Stimulated activated CD4-positive, alpha-beta T cell treated with anti-CD3 and anti-CD28 coated beads, Interleukin-15, amount 100 ng/mL, for 48 hours (primary cell): ENCODE data around the gene GCHFR.

Experiments used
- DNase-seq, 2 donors: peaks; one replicate each; pipeline ENCODE4 v3.0.0-alpha.2; 2020; ENCODE audit warnings: low read depth in 2 of 2

The GCHFR gene

GRCh38 chr15:40775740-40776536 lies 12.1 kb downstream of the GCHFR start:
- DNase-seq: no peak

GRCh38 chr15:40776537-40777141 lies 12.8 kb downstream of the GCHFR start:
- peak in 1 of 2 donors; percentile 26 for DNase-seq

- peak; percentile 64 to 70 for DNase-seq
These were observed 18.9 kb downstream of the GCHFR start for GRCh38 chr15:40782609-40783227.

GRCh38 chr15:40785164-40785563 lies 21.3 kb downstream of the GCHFR start:
- no peak for DNase-seq

- DNase-seq: no peak
These were observed 21.9 kb downstream of the GCHFR start for GRCh38 chr15:40785814-40786213.

GRCh38 chr15:40787344-40787841 lies 23.5 kb downstream of the GCHFR start:
- DNase-seq: peak; percentile 54 to 58

DNA sequence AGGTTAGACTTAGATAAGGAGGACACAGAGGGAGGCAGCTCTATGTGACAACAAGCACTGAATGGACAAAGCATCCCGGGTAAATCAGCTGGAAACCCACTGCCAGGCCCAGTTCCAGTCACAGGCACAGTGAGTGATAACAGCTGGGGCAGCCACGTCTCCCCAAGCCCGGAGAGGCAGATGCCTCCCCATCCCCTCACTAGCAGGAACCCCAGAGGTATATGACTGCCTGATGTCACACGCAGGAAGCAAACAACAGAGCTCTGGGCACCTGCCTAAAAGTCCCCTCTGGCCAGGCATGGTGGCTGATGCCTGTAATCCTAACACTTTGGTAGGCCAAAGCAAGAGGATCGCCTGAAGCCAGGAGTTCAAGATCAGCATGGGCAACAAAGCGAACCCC lies 24.1 kb downstream of the GCHFR start:
- no peak for DNase-seq

- no peak for DNase-seq
These were observed 25.3 kb downstream of the GCHFR start for GRCh38 chr15:40789119-40789518.

DNA sequence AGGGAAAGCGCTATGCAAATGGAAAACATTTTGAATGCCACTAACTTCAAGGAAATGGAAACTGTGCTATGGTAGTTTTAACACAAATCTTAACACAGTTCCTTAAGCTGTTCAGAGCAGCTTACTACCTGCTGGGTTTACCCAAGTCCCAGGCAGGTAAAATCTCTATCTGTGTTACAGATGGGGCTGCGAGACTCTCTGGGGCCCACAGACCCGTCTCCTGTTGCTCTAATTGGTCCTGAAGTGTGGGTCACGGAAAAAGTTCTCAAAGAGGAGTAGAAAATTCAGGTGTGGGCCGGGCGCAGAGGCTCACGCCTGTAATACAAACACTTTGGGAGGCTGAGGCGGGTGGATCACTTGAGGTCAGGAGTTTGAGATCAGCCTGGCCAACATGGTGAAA lies 26.1 kb downstream of the GCHFR start:
- no peak for DNase-seq

DNA sequence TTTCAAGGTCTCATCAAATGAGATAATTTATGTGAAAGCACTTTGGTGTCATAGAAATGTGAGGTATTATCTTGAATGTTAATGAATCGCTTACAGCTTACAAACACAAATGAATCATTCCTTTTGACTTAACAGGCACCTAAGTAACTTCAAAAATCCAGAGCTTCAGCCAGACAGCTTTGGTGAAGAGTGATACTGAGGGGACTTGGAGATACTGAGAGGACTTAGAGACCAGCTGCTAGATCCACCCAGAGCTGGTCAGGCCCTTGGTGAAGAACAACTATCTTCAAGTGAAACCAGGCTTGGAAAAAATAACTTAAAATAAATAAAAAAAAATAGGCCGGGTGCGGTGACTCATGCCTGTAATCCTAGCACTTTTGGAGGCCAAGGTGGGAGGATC lies 26.9 kb downstream of the GCHFR start:
- no peak for DNase-seq

GRCh38 chr15:40792394-40792793 lies 28.5 kb downstream of the GCHFR start:
- no peak for DNase-seq

DNA sequence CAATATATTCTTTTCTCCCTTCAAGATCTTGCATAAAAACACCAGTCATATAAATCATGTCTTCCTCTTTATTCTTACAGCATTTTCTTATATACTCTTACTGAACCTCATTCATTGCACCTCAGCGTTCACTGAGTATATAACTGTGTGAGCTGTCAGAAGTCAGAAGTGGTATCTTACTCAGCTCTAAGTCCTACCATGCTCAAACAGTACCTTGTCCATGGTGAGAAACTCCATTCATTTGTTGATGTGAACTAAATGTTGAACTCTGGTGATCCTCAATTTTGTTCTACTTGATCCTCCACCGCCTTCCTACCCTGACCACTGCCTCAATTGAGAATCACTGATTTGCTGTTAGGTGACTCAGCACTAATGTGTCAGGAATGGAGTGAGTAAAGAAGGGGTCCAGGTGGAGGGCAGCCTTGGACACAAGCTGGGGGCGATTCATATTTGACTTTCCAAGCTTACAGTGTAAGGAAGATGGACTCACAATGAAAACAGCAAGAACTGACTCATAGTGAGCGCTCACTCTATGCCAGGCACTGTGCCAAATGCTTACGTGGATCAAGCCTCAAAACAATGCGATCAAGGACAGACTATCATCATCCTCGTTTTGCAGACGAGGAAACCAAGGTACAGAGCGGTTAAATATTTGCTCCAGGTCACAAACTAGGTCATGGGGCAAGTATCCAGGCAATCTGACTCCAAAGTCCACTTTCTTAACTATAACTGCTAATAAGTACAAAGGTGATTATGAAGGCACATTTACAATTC lies 29.5 kb downstream of the GCHFR start:
- DNase-seq: no peak

DNA sequence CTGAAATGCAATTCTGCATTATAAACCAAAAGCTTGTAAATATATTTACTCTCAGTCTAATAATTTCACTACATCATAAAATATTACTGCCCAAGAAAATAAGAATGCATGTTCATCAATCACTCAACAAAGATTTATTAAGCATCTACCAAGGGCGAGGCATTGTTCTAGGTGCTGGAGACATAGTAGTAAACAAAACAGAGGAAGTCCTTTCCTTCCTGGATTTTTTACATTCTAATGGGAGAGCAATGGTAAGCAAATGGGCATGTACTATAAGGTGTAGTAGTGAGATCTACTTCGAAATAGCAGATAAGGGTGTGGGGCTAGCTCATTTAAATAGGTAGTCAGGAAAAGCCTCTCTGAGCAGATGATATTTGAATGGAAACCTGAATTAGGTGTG lies 32.2 kb downstream of the GCHFR start:
- DNase-seq: no peak

GRCh38 chr15:40796512-40796911 lies 32.6 kb downstream of the GCHFR start:
- DNase-seq: no peak

GRCh38 chr15:40799523-40799922 lies 35.7 kb downstream of the GCHFR start:
- DNase-seq: no peak

DNA sequence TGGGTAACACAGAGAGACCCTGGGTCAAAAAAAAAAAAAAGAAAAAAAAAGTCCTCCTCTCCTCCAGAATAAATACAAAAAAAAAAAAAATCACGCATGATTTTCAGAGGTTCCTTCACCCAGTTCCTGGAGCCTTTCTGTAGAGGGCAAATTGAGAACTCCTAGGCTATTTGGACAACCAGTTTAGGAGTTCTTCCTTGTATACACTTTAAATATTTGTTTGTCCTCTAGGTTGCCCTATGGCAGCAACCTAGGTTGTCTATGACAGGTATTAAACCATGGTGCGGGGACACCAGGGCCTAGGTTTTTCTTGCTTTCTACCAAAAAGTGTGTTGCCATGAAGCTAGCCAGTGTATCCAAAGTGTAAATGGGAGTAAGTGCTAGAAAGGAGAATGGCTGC lies 39.2 kb downstream of the GCHFR start:
- DNase-seq: no peak

DNA sequence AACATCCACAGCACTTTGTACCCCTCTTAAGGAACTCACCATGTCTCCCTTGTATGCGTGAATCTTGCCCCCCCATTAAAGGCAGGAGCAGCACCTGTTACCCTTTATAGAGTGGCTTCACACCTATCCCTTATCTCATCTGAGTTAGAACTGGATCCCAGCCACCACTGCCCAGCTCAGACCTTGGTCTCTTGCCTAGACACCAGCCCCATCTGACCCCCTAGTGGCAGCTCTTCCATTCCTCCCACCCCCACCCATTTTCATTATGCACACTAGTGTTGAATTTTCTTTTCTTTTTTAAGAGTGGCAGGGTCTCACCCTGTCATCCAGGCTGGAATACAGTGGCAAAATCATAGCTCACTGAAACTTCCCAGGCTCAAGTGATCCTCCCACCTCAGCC lies 39.8 kb downstream of the GCHFR start:
- DNase-seq: no peak

DNA sequence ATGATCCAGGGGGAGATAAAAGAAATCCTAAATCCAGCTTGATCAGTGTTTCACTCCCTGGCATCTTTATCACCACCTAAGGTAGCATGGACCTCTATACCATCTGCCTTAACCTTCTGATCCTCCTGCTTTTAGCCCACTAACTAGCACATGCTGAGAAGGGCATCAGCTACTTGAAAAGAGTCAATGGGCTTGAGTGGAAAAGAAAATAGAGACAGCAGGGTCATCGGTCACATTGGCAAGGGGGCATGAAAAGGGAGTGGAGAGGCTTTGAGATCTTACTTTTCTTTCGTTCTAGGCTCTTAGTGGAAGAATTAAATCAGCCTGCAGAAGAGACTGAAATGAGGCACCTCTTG lies 42.8 kb downstream of the GCHFR start:
- no peak for DNase-seq

- peak; percentile 92 to 93 for DNase-seq
These were observed 43.4 kb downstream of the GCHFR start, which contains the start of the genes DNAJC17 and ZFYVE19 for GRCh38 chr15:40807028-40807887. Gene DNAJC17, minus strand, starts transcription at chr15:40807473. Its CDS starts 27 bp downstream, at chr15:40807446. Gene ZFYVE19, plus strand, starts transcription at chr15:40807089. Its CDS starts 501 bp downstream, at chr15:40807590.

- no peak for DNase-seq
These were observed 44.1 kb downstream of the GCHFR start for GRCh38 chr15:40807888-40808461.
